Natural killer cell (primary cell): ENCODE results near the gene INO80. TPM values are rescaled to one million over a fixed set of nuclear protein-coding genes. Genes with fewer than 3 reads are reported as not detected.

Experiments used
- ATAC-seq, 3 donors: fragments of 150-1000 bp in 2 of 3; fragments of 200-7000 bp in 1 of 3; cut with Tn5 transposase; 1 replicate in 1 of 3; 2 replicates in 2 of 3; pipeline ENCODE4 v1.10.0; 2021; ENCODE audit warnings: mild to moderate bottlenecking in 2 of 3, moderate library complexity in 2 of 3
- DNase-seq, 2 donors: peaks; one replicate each; pipeline versions ENCODE4 v3.0.0 to v3.0.0-alpha.2; 2013 to 2021; ENCODE audit warnings: mixed read lengths in 1 of 2
- H3K27ac ChIP-seq: one replicate; pipeline ENCODE4 v1.5.1; 2013; ENCODE audit warnings: mild to moderate bottlenecking, low read length
- H3K27me3 ChIP-seq: one replicate; pipeline ENCODE4 v1.6.1; 2013; ENCODE audit warnings: low read length; ENCODE audit not compliant: control insufficient read depth, insufficient read depth
- H3K36me3 ChIP-seq: one replicate; pipeline ENCODE4 v1.6.1; 2013; ENCODE audit warnings: low read length; ENCODE audit not compliant: control insufficient read depth, insufficient read depth
- H3K4me1 ChIP-seq: one replicate; pipeline ENCODE4 v1.6.1; 2013; ENCODE audit warnings: low read length; ENCODE audit not compliant: control insufficient read depth, insufficient read depth
- H3K4me3 ChIP-seq: one replicate; pipeline ENCODE4 v1.5.1; 2013; ENCODE audit warnings: low read length
- H3K9me3 ChIP-seq: one replicate; pipeline ENCODE4 v1.6.1; 2013; ENCODE audit warnings: low read length; ENCODE audit not compliant: control insufficient read depth, insufficient read depth
- H3K27ac Mint-ChIP-seq, 2 donors: one replicate each; pipeline ENCODE4 v1.8.0; 2022; ENCODE audit warnings: mild to moderate bottlenecking in 2 of 2, mixed read lengths in 2 of 2, moderate library complexity in 1 of 2
- H3K27me3 Mint-ChIP-seq, 2 donors: one replicate each; pipeline ENCODE4 v1.8.0; 2022; ENCODE audit warnings: low read depth in 2 of 2, mixed read lengths in 2 of 2
- H3K36me3 Mint-ChIP-seq: one replicate; pipeline ENCODE4 v1.8.0; 2022; ENCODE audit warnings: mixed read lengths
- H3K4me1 Mint-ChIP-seq, 2 donors: one replicate each; pipeline ENCODE4 v1.8.0; 2022; ENCODE audit warnings: mixed read lengths in 2 of 2
- H3K4me3 Mint-ChIP-seq: one replicate; pipeline ENCODE4 v1.8.0; 2022; ENCODE audit warnings: mild to moderate bottlenecking, moderate library complexity, mixed read lengths
- H3K9me3 Mint-ChIP-seq, 2 donors: one replicate each; pipeline ENCODE4 v1.8.0; 2022; ENCODE audit warnings: mixed read lengths in 2 of 2
- CTCF ChIP-seq: fragments of 200-600 bp; IDR thresholded peaks from one replicate; pipeline ENCODE4 v1.8.0; 2022; ENCODE audit warnings: antibody characterized with exemption
- WGBS: methylation state at CpG from one replicate; pipeline ENCODE4 v1.1.7; 2013; ENCODE audit warnings: missing lambda C conversion rate; ENCODE audit not compliant: insufficient coverage; 5-methylcytosine and 5-hydroxymethylcytosine counted together
- intact Hi-C: fragments of 100-400 bp; cut with micrococcal nuclease; formaldehyde crosslinking; loops from one replicate; pipeline ENCODE4 v1.14.2; 2022
- total RNA-seq, 4 donors: library from RNA; stranded (reverse); fragments of 120-200 nt in 1 of 4; gene quantifications; one replicate each; pipeline versions ENCODE4 v1.2.3 to v1.2.4, GENCODE V29; 2013 to 2022

The INO80 gene
- total RNA-seq, 3 donors from 2014 or later (not counting 1 experiment from before 2014, with no cell fraction given), result 36.4 to 45.7 (median 43.9) TPM

GRCh38 chr15:40936234-40936708, 179.8 kb downstream of the INO80 start:
- TF ChIP-seq CTCF, result no peak
- 93% methylated on average over 31 of the region's 31 CpGs for WGBS
- Mint-ChIP-seq H3K36me3 (no peaks in the 10 kb centered on the region), H3K9me3 (no peaks in the 10 kb centered on the region), H3K4me3 (no peak overlapping the region), H3K27ac (no peak overlapping the region), H3K27me3 (peaks cover 9 to 16% of the 10 kb centered on the region in 2 donors), H3K4me1 (peaks cover 8 to 26% of the 10 kb centered on the region in 2 donors)
- peaks cover 5% of the 10 kb centered on the region for H3K27me3 ChIP-seq
- no peak overlapping the region for H3K27ac ChIP-seq
- H3K36me3 ChIP-seq, result no peaks in the 10 kb centered on the region
- intact Hi-C loops, result no loop called here
- no peaks in the 10 kb centered on the region for H3K9me3 ChIP-seq
- DNase-seq, result no peak
- peaks cover 17% of the 10 kb centered on the region for H3K4me1 ChIP-seq
- ATAC-seq, result no peak
- no peak overlapping the region for H3K4me3 ChIP-seq

DNA sequence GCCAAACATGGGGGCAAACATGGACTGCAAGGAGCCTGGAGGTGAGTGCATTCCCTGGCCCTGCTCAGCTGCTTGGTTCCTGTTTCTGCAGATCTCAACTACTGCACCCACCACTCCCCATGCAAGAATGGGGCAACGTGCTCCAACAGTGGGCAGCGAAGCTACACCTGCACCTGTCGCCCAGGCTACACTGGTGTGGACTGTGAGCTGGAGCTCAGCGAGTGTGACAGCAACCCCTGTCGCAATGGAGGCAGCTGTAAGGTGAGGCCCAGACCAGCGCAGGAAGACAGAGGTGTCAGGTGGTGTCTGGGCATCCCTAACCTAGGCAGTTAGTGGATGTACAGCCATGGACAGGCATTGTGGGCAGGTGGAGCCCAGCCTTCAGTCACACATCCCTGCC, 181.6 kb downstream of the INO80 start:
- Histone ChIP-seq H3K27ac (no peak overlapping the region), H3K4me3 (no peak overlapping the region), H3K27me3 (peaks cover 19% of the 10 kb centered on the region), H3K4me1 (peaks cover 25% of the 10 kb centered on the region), H3K36me3 (no peaks in the 10 kb centered on the region), H3K9me3 (no peaks in the 10 kb centered on the region)
- Mint-ChIP-seq H3K27me3 (peaks cover 24 to 32% of the 10 kb centered on the region in 2 donors), H3K27ac (no peak overlapping the region), H3K4me1 (peaks cover 22 to 35% of the 10 kb centered on the region in 2 donors), H3K9me3 (no peaks in the 10 kb centered on the region), H3K4me3 (no peak overlapping the region), H3K36me3 (no peaks in the 10 kb centered on the region)
- no peak for ATAC-seq
- no peak for TF ChIP-seq CTCF
- no peak for DNase-seq
- WGBS, result 92% methylated on average over 6 of the region's 6 CpGs
- intact Hi-C loops, result no loop called here

DNA sequence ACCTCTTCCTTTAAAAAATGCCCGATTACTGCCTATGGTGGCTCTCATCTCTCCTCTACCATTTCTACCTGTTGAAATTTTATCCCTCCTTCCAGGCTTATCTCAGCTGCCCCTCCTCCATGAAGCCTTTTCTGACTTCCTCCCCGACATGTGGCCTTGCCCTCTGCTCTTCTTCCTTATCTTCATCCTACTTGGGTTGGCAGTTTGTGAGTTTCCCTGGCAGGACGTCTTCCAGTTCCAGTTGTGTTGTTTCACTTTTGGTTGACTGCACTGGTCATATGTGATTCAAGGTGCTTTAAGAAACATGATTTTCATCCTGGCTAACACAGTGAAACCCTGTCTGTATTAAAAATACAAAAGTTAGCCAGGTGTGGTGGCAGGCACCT, 182.6 kb downstream of the INO80 start:
- Histone ChIP-seq H3K27me3 (peaks cover 25% of the 10 kb centered on the region), H3K36me3 (no peaks in the 10 kb centered on the region), H3K27ac (no peak overlapping the region), H3K4me3 (no peak overlapping the region), H3K4me1 (peaks cover 34% of the 10 kb centered on the region), H3K9me3 (no peaks in the 10 kb centered on the region)
- WGBS, result 75% methylated on average over 3 of the region's 3 CpGs
- peaks cover 24 to 40% of the 10 kb centered on the region in 2 donors for H3K27me3 Mint-ChIP-seq
- no peak overlapping the region for H3K27ac Mint-ChIP-seq
- intact Hi-C loops, result no loop called here
- peaks cover 28 to 41% of the 10 kb centered on the region in 2 donors for H3K4me1 Mint-ChIP-seq
- no peak for ATAC-seq
- no peak overlapping the region for H3K4me3 Mint-ChIP-seq
- TF ChIP-seq CTCF, result no peak
- no peaks in the 10 kb centered on the region for H3K36me3 Mint-ChIP-seq
- no peaks in the 10 kb centered on the region for H3K9me3 Mint-ChIP-seq
- no peak for DNase-seq
